SK-N-SH treated with all-trans-retinoic acid at 6 μM for 48 hours (cell line): ENCODE measurements around the gene ABCC10.

Experiments used
- CSDC2 ChIP-seq: fragments of 250-450 bp; sonication (Bioruptor Pico); IDR thresholded peaks from 2 replicates; pipeline ENCODE4 v1.5.0; 2020; ENCODE audit warnings: mild to moderate bottlenecking, moderate library complexity
- OSR1 ChIP-seq: fragments of 250-450 bp; sonication (Bioruptor Pico); IDR thresholded peaks from 2 replicates; pipeline ENCODE4 v1.8.0; 2022; ENCODE audit warnings: moderate library complexity, mild to moderate bottlenecking, inconsistent platforms
- POU6F1 ChIP-seq: fragments of 250-450 bp; sonication (Bioruptor Pico); IDR thresholded peaks from 2 replicates; pipeline ENCODE4 v1.8.0; 2021; ENCODE audit warnings: low read depth, mild to moderate bottlenecking, moderate library complexity, borderline replicate concordance
- TCF4 ChIP-seq: fragments of 250-450 bp; sonication (Bioruptor Pico); IDR thresholded peaks from 2 replicates; pipeline ENCODE4 v1.8.0; 2021; ENCODE audit warnings: mild to moderate bottlenecking, moderate library complexity, borderline replicate concordance
- TOX ChIP-seq: fragments of 250-450 bp; sonication (Bioruptor Pico); IDR thresholded peaks from 2 replicates; pipeline ENCODE4 v1.8.0; 2021; ENCODE audit warnings: mild to moderate bottlenecking, moderate library complexity, borderline replicate concordance
- TSHZ2 ChIP-seq: fragments of 250-450 bp; sonication (Bioruptor Pico); IDR thresholded peaks from 2 replicates; pipeline ENCODE4 v1.5.0; 2020; ENCODE audit warnings: mild to moderate bottlenecking, moderate library complexity
- ZFP3 ChIP-seq: fragments of 250-450 bp; sonication (Bioruptor Pico); IDR thresholded peaks from 2 replicates; pipeline ENCODE4 v1.5.0; 2020; ENCODE audit warnings: mild to moderate bottlenecking, moderate library complexity
- ZFP30 ChIP-seq: fragments of 450-650 bp; formaldehyde crosslinking; IDR thresholded peaks from 2 replicates; pipeline ENCODE4 v1.5.0; 2022; ENCODE audit warnings: mild to moderate bottlenecking, moderate library complexity
- ZNF565 ChIP-seq: fragments of 450-650 bp; formaldehyde crosslinking; conservative IDR thresholded peaks from 2 replicates; pipeline ENCODE4 v1.5.0; 2020; ENCODE audit warnings: low read depth, mild to moderate bottlenecking, moderate library complexity
- ZNF70 ChIP-seq: fragments of 450-650 bp; formaldehyde crosslinking; IDR thresholded peaks from 2 replicates; pipeline ENCODE4 v1.5.0; 2020; ENCODE audit warnings: mild to moderate bottlenecking, moderate library complexity
- ZNF8 ChIP-seq: fragments of 450-650 bp; formaldehyde crosslinking; IDR thresholded peaks from 2 replicates; pipeline ENCODE4 v1.5.0; 2020; ENCODE audit warnings: mild to moderate bottlenecking, moderate library complexity
- TF ChIP-seq, protein P1 (sequence below): fragments of 250-450 bp; sonication (Bioruptor Pico); IDR thresholded peaks from 2 replicates; pipeline ENCODE4 v1.8.0; 2020; ENCODE audit warnings: mild to moderate bottlenecking, moderate library complexity, borderline replicate concordance
- TF ChIP-seq, protein P2 (sequence below): fragments of 250-450 bp; sonication (Bioruptor Pico); IDR thresholded peaks from 2 replicates; pipeline ENCODE4 v1.5.1; 2021; ENCODE audit warnings: mild to moderate bottlenecking, moderate library complexity

DNA sequence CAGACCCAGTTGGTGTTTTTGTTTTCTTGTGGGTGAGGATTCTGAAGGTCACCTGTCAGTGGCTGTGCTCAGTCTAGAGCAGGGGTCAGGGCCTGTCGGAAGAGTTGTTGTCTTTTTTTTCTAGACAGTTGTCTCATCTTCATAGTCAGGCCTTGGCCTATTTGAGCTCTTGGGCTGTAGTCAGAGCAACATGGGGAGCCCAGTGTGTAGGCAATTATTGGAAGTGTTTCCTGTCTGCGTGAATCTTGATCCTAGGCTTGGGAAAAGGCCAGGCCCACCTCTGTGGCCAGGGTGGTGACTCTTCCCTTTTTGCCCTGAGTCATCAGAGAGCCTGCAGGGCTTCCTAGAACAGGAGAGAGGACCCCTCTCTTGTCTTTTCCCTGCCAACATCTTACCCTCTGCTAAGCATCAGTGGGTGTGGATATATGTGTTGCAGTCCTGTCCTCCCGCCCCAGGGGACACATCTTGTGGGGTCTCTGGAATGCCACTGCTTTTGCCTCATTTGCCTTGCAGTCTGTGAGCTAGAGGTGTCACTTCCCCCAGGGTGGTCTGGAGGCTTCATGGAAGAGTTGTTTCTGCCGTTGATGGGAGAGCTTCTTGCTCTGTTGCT lies 61.4 kb downstream of the ABCC10 start:
- TF ChIP-seq POU6F1 (CRISPR knock-in tag), result no peak
- TF ChIP-seq, protein P1, sequence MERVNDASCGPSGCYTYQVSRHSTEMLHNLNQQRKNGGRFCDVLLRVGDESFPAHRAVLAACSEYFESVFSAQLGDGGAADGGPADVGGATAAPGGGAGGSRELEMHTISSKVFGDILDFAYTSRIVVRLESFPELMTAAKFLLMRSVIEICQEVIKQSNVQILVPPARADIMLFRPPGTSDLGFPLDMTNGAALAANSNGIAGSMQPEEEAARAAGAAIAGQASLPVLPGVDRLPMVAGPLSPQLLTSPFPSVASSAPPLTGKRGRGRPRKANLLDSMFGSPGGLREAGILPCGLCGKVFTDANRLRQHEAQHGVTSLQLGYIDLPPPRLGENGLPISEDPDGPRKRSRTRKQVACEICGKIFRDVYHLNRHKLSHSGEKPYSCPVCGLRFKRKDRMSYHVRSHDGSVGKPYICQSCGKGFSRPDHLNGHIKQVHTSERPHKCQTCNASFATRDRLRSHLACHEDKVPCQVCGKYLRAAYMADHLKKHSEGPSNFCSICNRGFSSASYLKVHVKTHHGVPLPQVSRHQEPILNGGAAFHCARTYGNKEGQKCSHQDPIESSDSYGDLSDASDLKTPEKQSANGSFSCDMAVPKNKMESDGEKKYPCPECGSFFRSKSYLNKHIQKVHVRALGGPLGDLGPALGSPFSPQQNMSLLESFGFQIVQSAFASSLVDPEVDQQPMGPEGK (CRISPR knock-in tag), result no peak
- TF ChIP-seq ZFP30 (CRISPR knock-in tag), result no peak
- no peak for TF ChIP-seq ZNF565 (CRISPR knock-in tag)
- TF ChIP-seq TSHZ2 (CRISPR knock-in tag), result no peak
- TF ChIP-seq, protein P2, sequence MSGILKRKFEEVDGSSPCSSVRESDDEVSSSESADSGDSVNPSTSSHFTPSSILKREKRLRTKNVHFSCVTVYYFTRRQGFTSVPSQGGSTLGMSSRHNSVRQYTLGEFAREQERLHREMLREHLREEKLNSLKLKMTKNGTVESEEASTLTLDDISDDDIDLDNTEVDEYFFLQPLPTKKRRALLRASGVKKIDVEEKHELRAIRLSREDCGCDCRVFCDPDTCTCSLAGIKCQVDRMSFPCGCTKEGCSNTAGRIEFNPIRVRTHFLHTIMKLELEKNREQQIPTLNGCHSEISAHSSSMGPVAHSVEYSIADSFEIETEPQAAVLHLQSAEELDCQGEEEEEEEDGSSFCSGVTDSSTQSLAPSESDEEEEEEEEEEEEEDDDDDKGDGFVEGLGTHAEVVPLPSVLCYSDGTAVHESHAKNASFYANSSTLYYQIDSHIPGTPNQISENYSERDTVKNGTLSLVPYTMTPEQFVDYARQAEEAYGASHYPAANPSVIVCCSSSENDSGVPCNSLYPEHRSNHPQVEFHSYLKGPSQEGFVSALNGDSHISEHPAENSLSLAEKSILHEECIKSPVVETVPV (CRISPR knock-in tag), result no peak
- no peak for TF ChIP-seq TCF4 (CRISPR knock-in tag)
- TF ChIP-seq ZNF8 (CRISPR knock-in tag), result no peak
- TF ChIP-seq CSDC2, result no peak
- TF ChIP-seq TOX (CRISPR knock-in tag), result no peak
- TF ChIP-seq ZFP3, result no peak
- no peak for TF ChIP-seq ZNF70 (CRISPR knock-in tag)
- no peak for TF ChIP-seq OSR1 (CRISPR knock-in tag)
